Esophagus (tissue), 2 donors: ENCODE results near the gene HRH1. TPM values are rescaled to one million over a fixed set of nuclear protein-coding genes. Genes with fewer than 3 reads are reported as not detected.

Source experiments
- H3K27ac ChIP-seq, 2 donors: one replicate each; pipeline ENCODE4 v1.5.1; 2013; ENCODE audit warnings: low read depth in 2 of 2, mild to moderate bottlenecking in 2 of 2, inconsistent platforms in 1 of 2, low read length in 1 of 2, moderate library complexity in 1 of 2
- H3K27me3 ChIP-seq, 2 donors: one replicate each; pipeline ENCODE4 v1.6.1; 2013; ENCODE audit warnings: low read length in 2 of 2, control low read depth in 1 of 2, mild to moderate bottlenecking in 1 of 2; ENCODE audit not compliant: insufficient read depth in 2 of 2, control insufficient read depth in 1 of 2
- H3K36me3 ChIP-seq, 2 donors: one replicate each; pipeline ENCODE4 v1.6.1; 2013; ENCODE audit warnings: low read length in 1 of 2; ENCODE audit not compliant: control insufficient read depth in 2 of 2, insufficient read depth in 2 of 2
- H3K4me1 ChIP-seq, 2 donors: one replicate each; pipeline ENCODE4 v1.6.1; 2013; ENCODE audit warnings: low read length in 1 of 2; ENCODE audit not compliant: control insufficient read depth in 2 of 2, insufficient read depth in 2 of 2
- H3K4me3 ChIP-seq, 2 donors: one replicate each; pipeline ENCODE4 v1.5.1; 2013; ENCODE audit warnings: low read length in 2 of 2, mild to moderate bottlenecking in 2 of 2, low read depth in 1 of 2, moderate library complexity in 1 of 2
- H3K9me3 ChIP-seq, 2 donors: one replicate each; pipeline ENCODE4 v1.6.1; 2013; ENCODE audit warnings: mild to moderate bottlenecking in 2 of 2, low read depth in 1 of 2, low read length in 1 of 2, moderate library complexity in 1 of 2; ENCODE audit not compliant: control insufficient read depth in 2 of 2, insufficient read depth in 1 of 2
- WGBS, 2 donors: extraction: QIAGEN DNeasy Blood & Tissue Kit; methylation state at CpG; one replicate each; pipeline ENCODE4 v1.1.7; 2013; 5-methylcytosine and 5-hydroxymethylcytosine counted together
- polyA plus RNA-seq, 2 donors: library from polyadenylated mRNA; stranded (reverse); fragments of 200-250 nt; gene quantifications; one replicate each; pipeline ENCODE4 v1.2.3, GENCODE V29; 2013
- donor health status: healthy with polysubstance abuse.
- donor health status: Bipolar disorder and iron deficiency.

Gene HRH1
- polyA plus RNA-seq, 2 donors, result 1.2 to 2.2 TPM

DNA sequence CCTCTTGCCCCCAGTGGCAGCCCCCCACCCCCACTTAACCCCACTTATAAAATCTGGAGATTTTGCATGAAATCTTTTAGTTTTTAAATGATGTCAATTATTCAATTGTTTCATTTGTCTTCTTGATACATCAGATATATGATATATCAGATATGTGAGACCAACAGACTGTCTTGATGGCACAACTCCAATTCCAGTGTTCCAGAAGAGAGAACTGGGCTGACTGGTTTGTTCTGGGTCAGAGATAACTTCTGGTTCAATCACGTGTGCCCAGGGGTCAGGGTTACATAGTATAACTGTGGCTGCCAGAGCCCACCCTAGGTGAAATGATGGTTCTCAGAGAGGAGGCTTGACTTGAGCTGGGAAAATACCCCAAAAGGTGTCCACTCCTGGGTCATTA, 85.5 kb downstream of the HRH1 start:
- no peaks in the 10 kb centered on the region for H3K27me3 ChIP-seq
- H3K9me3 ChIP-seq, result no peaks in the 10 kb centered on the region
- WGBS, 2 donors, result 17 to 48% methylated on average over 1 of the region's 1 CpG
- H3K4me1 ChIP-seq, result no peaks in the 10 kb centered on the region
- no peaks in the 10 kb centered on the region for H3K36me3 ChIP-seq
- H3K4me3 ChIP-seq, result no peak overlapping the region
- no peak overlapping the region for H3K27ac ChIP-seq

DNA sequence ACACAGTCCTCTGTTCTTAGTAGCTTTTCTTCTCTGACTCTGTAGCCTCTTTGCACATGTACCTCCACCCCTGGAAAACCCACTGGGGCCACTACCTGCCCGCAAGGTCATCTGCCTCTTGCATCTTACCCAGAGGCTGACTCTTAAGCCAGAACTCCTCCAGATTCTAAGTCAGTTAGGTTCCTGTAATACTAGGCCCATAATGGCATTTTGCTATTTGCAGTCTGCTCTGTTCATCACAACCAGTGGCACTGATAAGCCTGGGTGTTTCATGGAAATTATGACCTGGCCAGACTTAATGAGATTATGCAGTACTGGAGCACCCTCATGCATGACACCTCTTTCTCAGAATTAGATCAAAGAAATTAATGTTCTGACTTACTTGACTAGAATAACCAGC, 86.2 kb downstream of the HRH1 start:
- no peaks in the 10 kb centered on the region for H3K4me1 ChIP-seq
- no peaks in the 10 kb centered on the region for H3K36me3 ChIP-seq
- H3K9me3 ChIP-seq, result no peaks in the 10 kb centered on the region
- 89 to 98% methylated on average over 1 of the region's 1 CpG for WGBS, 2 donors
- no peak overlapping the region for H3K27ac ChIP-seq
- no peaks in the 10 kb centered on the region for H3K27me3 ChIP-seq
- H3K4me3 ChIP-seq, result no peak overlapping the region

DNA sequence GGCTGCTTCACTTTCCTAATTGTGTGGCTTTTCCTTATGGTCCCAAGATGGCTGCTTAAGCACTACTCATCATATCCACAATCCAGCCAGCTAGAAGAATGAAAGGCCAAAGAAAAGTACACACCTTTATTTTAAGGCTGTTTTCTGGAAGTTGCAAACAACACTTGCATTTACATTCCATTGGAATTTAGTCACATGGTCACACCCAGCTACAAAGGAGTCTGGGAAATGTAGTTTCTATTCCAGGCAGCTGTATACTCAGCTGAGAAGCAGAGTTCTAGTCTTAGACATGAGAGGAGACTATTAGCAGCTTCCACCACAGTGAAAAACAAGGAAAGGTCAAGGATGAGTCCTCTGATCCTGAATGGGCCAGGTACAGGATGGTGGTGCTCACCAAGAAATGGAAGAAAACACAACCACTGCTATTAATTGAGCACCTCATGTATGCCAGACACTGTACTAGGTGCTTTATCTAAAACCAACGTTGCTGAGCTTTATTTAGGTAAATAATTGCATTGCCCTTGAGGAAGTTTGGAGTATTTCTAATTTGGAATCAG, 89.9 kb downstream of the HRH1 start:
- WGBS, 2 donors, result 46 to 61% methylated on average over 1 of the region's 1 CpG
- Histone ChIP-seq H3K4me1 (no peaks in the 10 kb centered on the region), H3K9me3 (no peaks in the 10 kb centered on the region), H3K27ac (no peak overlapping the region), H3K36me3 (no peaks in the 10 kb centered on the region), H3K27me3 (no peaks in the 10 kb centered on the region), H3K4me3 (no peak overlapping the region)

DNA sequence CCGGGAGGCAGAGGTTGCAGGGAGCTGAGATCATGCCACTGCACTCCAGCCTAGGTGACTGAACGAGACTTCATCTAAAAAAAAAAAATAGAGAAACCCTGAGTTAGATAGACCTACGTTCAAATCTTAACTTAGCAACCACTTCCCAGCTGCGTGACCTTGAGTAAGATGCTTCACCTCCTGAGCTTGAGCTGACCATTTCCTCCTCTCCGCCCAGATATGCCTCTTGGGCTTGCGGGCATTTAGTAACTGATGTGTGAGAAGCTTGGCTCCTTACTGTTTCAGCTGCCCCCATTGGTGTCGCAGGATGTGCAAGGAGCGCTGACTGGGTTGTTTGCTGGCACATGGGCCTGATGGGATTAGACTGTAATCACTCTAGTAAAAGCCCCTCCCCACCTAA, 91.0 kb downstream of the HRH1 start:
- Histone ChIP-seq H3K36me3 (no peaks in the 10 kb centered on the region), H3K27me3 (no peaks in the 10 kb centered on the region), H3K27ac (no peak overlapping the region), H3K4me1 (no peaks in the 10 kb centered on the region), H3K4me3 (no peak overlapping the region), H3K9me3 (no peaks in the 10 kb centered on the region)
- 90 to 91% methylated on average over 8 of the region's 8 CpGs for WGBS, 2 donors

GRCh38 chr3:11245827-11246662, 91.8 kb downstream of the HRH1 start:
- 71 to 74% methylated on average over 6 of the region's 6 CpGs for WGBS, 2 donors
- no peaks in the 10 kb centered on the region for H3K4me1 ChIP-seq
- H3K27ac ChIP-seq, result no peak overlapping the region
- H3K9me3 ChIP-seq, result no peaks in the 10 kb centered on the region
- H3K4me3 ChIP-seq, result no peak overlapping the region
- no peaks in the 10 kb centered on the region for H3K27me3 ChIP-seq
- H3K36me3 ChIP-seq, result no peaks in the 10 kb centered on the region

GRCh38 chr3:11246663-11246970, 92.3 kb downstream of the HRH1 start:
- H3K27ac ChIP-seq, result no peak overlapping the region
- H3K4me3 ChIP-seq, result no peak overlapping the region
- no peaks in the 10 kb centered on the region for H3K9me3 ChIP-seq
- no peaks in the 10 kb centered on the region for H3K4me1 ChIP-seq
- no peaks in the 10 kb centered on the region for H3K27me3 ChIP-seq
- no peaks in the 10 kb centered on the region for H3K36me3 ChIP-seq
- 72 to 73% methylated on average over 2 of the region's 2 CpGs for WGBS, 2 donors

DNA sequence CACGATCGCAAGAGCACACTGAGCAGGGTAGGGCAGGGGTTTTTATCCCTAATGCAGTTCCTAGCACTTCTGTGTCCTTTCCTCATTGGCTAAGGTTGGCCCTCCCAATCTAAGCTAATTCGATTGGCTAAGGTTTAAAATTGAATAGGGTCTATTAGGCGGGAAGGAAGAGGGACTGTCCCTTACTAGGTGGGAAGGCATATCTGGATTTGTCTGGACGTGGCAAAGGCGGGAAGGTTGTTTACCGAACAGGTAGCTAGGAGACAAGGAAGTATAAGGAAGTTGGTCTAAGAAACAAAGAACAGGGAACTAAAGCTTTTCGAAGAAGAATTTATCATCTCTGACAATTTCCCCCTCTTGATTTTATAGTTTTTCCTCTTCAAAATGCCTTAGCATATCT, 93.1 kb downstream of the HRH1 start:
- Histone ChIP-seq H3K27ac (no peak overlapping the region), H3K4me1 (no peaks in the 10 kb centered on the region), H3K36me3 (no peaks in the 10 kb centered on the region), H3K4me3 (no peak overlapping the region), H3K27me3 (no peaks in the 10 kb centered on the region), H3K9me3 (no peaks in the 10 kb centered on the region)
- 48 to 55% methylated on average over 8 of the region's 8 CpGs for WGBS, 2 donors

GRCh38 chr3:11248596-11248995, 94.3 kb downstream of the HRH1 start:
- Histone ChIP-seq H3K36me3 (no peaks in the 10 kb centered on the region), H3K9me3 (no peaks in the 10 kb centered on the region), H3K27me3 (no peaks in the 10 kb centered on the region), H3K4me3 (no peak overlapping the region), H3K27ac (no peak overlapping the region), H3K4me1 (no peaks in the 10 kb centered on the region)
- WGBS, 2 donors, result 93 to 96% methylated on average over 6 of the region's 6 CpGs

DNA sequence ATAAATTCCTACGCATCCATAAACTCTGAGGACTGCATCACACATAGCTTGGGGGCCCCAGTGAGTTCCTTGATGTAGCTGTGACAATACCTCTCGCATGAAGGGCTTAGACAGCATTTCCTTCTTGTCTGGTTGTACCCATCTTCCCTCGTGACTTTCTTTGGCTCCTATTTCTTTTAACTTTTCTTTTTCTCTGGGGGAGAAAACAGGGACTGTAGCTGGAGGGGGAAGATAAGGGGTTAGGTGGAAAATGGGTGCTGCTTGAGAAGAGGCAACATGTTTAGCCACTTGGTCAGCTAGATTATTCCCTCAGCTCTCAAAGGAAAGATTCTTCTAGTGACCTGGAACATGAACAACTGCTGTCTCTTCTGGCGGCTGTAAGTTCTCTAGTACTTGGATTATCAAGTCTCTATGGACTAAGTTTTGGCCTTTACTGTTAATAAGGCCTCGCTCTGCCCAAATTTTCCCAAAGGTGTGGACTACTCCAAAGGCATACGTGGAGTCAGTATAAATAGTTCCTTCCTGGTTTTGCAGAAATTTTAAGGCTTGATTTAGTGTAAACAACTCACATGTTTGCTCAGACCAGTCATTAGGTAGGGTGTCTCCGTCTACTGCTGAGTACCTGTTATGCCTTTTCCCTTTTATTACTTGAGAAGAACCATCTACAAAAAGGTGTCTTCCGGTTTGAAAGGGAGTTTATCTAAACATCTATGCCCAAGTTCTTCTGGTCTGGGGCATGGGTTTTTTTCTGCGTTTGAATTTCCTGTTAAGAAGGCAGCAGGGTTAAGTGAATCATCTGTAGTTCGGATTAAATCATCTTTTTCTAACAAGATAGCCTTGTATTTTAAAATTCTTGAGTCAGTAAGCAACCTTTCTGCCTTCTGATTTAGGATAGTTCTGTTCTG, 96.9 kb downstream of the HRH1 start:
- H3K36me3 ChIP-seq, result no peaks in the 10 kb centered on the region
- H3K9me3 ChIP-seq, result peaks cover 5 to 6% of the 10 kb centered on the region in 2 donors
- WGBS, 2 donors, result 64 to 81% methylated on average over 10 of the region's 10 CpGs
- H3K27me3 ChIP-seq, result no peaks in the 10 kb centered on the region
- H3K27ac ChIP-seq, result no peak overlapping the region
- H3K4me3 ChIP-seq, result no peak overlapping the region
- no peaks in the 10 kb centered on the region for H3K4me1 ChIP-seq
